Measurements from ENCODE around the gene GASK1B. TPM values are rescaled to one million over a fixed set of nuclear protein-coding genes. Genes with fewer than 3 reads are reported as not detected.

The GASK1B gene
- total RNA-seq, 2 donors from 2014 or later: 49.9 to 56.9 TPM

DNA sequence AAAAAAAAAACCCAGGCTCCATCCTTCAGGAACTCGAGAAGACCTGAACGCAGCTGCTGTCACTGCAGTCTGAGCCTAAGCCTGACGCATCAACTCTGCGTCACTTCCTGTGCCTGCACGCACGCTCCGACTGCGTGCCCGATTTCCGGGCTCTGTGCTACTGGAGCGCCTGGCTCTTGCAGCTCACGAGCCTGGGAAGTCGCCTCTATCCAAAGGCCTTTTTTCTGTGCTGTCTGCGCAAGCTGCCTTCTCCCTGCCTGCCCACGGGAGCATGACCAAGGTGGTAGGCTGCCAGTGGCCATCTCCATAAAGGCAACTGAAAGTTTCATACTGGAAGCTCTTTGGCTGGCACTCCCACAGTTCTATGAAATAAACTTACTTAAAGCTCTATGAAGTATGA, 9.9 kb upstream of the GASK1B start:
- no peak for DNase-seq (ENCODE audit: low spot score)
- H3K27ac ChIP-seq: no peak overlapping the region
- no peaks in the 10 kb centered on the region for H3K36me3 ChIP-seq
- H3K4me3 ChIP-seq: no peak overlapping the region
- TF ChIP-seq, protein P1, sequence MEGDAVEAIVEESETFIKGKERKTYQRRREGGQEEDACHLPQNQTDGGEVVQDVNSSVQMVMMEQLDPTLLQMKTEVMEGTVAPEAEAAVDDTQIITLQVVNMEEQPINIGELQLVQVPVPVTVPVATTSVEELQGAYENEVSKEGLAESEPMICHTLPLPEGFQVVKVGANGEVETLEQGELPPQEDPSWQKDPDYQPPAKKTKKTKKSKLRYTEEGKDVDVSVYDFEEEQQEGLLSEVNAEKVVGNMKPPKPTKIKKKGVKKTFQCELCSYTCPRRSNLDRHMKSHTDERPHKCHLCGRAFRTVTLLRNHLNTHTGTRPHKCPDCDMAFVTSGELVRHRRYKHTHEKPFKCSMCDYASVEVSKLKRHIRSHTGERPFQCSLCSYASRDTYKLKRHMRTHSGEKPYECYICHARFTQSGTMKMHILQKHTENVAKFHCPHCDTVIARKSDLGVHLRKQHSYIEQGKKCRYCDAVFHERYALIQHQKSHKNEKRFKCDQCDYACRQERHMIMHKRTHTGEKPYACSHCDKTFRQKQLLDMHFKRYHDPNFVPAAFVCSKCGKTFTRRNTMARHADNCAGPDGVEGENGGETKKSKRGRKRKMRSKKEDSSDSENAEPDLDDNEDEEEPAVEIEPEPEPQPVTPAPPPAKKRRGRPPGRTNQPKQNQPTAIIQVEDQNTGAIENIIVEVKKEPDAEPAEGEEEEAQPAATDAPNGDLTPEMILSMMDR (IDR thresholded peaks at IDR 0.05): no peak
- H3K9me3 ChIP-seq: no peaks in the 10 kb centered on the region
- H3K4me1 ChIP-seq: no peaks in the 10 kb centered on the region
- H3K27me3 ChIP-seq: no peaks in the 10 kb centered on the region

DNA sequence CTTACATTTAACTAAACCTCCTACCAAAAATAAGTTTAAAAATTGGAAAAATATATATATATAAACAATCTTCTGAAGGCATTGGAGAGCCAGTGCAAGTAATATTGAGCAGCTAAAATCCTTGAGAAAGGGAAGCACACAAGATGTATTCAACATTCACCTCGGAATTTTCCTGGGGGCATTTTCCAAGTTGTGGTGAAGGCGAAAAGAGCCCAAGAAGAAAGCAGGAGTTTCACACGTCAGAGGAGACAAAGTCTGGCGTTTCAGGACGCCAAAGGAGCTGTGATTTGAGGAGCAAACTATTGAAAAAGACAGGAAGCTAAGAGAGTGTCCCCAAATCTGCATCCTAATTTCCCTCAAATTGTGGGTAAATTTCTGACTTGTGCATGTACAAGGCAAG, 9.1 kb upstream of the GASK1B start:
- H3K4me3 ChIP-seq: no peak overlapping the region
- no peak overlapping the region for H3K27ac ChIP-seq
- H3K27me3 ChIP-seq: no peaks in the 10 kb centered on the region
- H3K4me1 ChIP-seq: no peaks in the 10 kb centered on the region
- DNase-seq (ENCODE audit: low spot score): no peak
- H3K36me3 ChIP-seq: no peaks in the 10 kb centered on the region
- no peaks in the 10 kb centered on the region for H3K9me3 ChIP-seq
- TF ChIP-seq, protein P1 (IDR thresholded peaks at IDR 0.05): no peak

DNA sequence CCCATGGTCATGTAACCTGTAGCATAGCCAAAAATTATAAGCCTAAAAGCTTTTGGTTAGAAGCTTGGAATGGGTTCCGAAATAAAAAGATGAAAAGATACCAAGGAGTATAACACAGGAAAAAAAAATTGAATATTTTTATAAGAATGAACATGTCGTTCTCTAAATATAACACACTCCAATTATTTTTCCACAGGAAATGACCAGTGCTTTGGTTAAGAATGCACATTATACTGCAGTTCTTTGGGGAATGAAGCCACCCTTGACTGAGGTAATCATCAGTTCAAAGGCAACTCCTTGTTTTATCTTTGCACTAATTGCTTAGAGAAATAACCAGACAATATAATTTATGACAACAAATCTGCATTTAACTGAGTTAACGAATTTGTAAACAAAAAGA, 6.6 kb upstream of the GASK1B start:
- no peak overlapping the region for H3K4me3 ChIP-seq
- DNase-seq (ENCODE audit: low spot score): no peak
- H3K27me3 ChIP-seq: no peaks in the 10 kb centered on the region
- TF ChIP-seq, protein P1 (IDR thresholded peaks at IDR 0.05): no peak
- H3K4me1 ChIP-seq: peaks cover 0 to 6% of the 10 kb centered on the region in 2 donors
- H3K36me3 ChIP-seq: no peaks in the 10 kb centered on the region
- H3K27ac ChIP-seq: no peak overlapping the region
- H3K9me3 ChIP-seq: no peaks in the 10 kb centered on the region

DNA sequence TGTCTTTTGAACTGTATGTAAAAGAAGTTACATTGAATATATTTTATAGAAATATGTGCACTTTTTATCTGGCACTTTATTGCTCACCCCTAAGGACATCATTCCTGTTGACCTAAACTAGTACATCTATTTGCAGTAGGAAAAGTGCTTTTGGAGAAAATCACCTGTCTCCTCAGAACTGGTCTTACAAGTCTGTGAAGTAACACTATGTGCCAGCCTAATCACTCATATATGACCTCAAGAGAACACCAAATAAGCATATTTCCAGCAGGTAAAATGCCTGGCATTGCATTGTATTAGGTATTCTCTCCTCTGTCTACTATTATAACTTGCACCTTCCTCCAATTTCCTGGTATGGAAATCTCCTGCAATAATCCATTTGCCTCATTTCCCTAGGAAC, 4.0 kb upstream of the GASK1B start:
- Histone ChIP-seq H3K4me1 (peaks cover 0 to 24% of the 10 kb centered on the region in 2 donors), H3K4me3 (no peak overlapping the region), H3K36me3 (no peaks in the 10 kb centered on the region), H3K27ac (no peak overlapping the region), H3K9me3 (no peaks in the 10 kb centered on the region), H3K27me3 (no peaks in the 10 kb centered on the region)
- no peak for DNase-seq (ENCODE audit: low spot score)
- TF ChIP-seq, protein P1 (IDR thresholded peaks at IDR 0.05): no peak

DNA sequence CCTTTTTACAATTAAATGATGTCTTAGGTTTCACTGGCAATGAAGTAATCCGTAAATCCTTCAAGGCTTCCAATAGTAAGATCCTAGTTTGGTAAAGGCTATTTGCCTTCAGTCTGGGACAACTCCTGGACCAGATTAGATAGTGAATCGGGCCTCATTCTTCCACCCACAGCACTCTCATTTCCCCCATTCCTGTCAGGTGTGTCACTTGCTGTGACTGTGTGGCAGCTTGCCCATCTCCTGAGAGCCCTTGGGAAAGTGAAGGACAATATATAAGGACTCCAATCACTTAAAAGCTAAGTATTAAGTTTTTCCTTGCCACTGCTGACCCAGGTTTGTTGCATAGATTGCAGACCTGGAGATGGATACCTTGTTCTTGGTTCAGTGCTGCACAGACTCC, 3.3 kb upstream of the GASK1B start:
- H3K4me3 ChIP-seq: no peak overlapping the region
- no peaks in the 10 kb centered on the region for H3K36me3 ChIP-seq
- TF ChIP-seq, protein P1 (IDR thresholded peaks at IDR 0.05): no peak
- no peaks in the 10 kb centered on the region for H3K9me3 ChIP-seq
- DNase-seq (ENCODE audit: low spot score): no peak
- peaks cover 0 to 24% of the 10 kb centered on the region in 2 donors for H3K4me1 ChIP-seq
- H3K27ac ChIP-seq: no peak overlapping the region
- H3K27me3 ChIP-seq: no peaks in the 10 kb centered on the region

All from right atrium auricular region (tissue), 2 donors.